Smooth muscle cell (in vitro differentiated cells): ENCODE data around the gene TMEM205. TPM values are rescaled to one million over a fixed set of nuclear protein-coding genes. Genes with fewer than 3 reads are reported as not detected.

Experiments
- DNase-seq: peaks from one replicate; lab custom pipeline; 2025; ENCODE audit not compliant: unreplicated experiment; lab: John Stamatoyannopoulos, UW
- H2AFZ ChIP-seq: fragments of 200-600 bp; sonication (generic); 2 replicates; pipeline ENCODE4 v1.6.0; 2016; ENCODE audit warnings: antibody characterized with exemption, low read depth, mild to moderate bottlenecking
- H3F3A ChIP-seq: fragments of 200-600 bp; sonication (generic); 2 replicates; pipeline ENCODE4 v1.6.0; 2017; ENCODE audit warnings: antibody characterized with exemption, low read depth
- H3K27ac ChIP-seq: fragments of 200-600 bp; sonication (generic); 2 replicates; pipeline ENCODE4 v1.5.1; 2016; ENCODE audit warnings: low read depth, mild to moderate bottlenecking
- H3K27me3 ChIP-seq: fragments of 200-600 bp; sonication (generic); 2 replicates; pipeline ENCODE4 v1.6.1; 2016; ENCODE audit warnings: low read depth, mild to moderate bottlenecking
- H3K36me3 ChIP-seq: fragments of 200-600 bp; sonication (generic); 2 replicates; pipeline ENCODE4 v1.5.1; 2016; ENCODE audit warnings: low read depth
- H3K4me1 ChIP-seq: fragments of 200-600 bp; sonication (generic); 2 replicates; pipeline ENCODE4 v1.5.1; 2016; ENCODE audit warnings: low read depth
- H3K4me2 ChIP-seq: fragments of 200-600 bp; sonication (generic); 2 replicates; pipeline ENCODE4 v1.6.0; 2016; ENCODE audit warnings: mild to moderate bottlenecking
- H3K4me3 ChIP-seq: fragments of 200-600 bp; sonication (generic); 2 replicates; pipeline ENCODE4 v1.5.1; 2016; ENCODE audit warnings: mild to moderate bottlenecking
- H3K79me2 ChIP-seq: fragments of 200-600 bp; sonication (generic); 2 replicates; pipeline ENCODE4 v1.6.0; 2016; ENCODE audit warnings: low read depth, mild to moderate bottlenecking
- H3K9ac ChIP-seq: fragments of 200-600 bp; sonication (generic); 2 replicates; pipeline ENCODE4 v1.6.0; 2016; ENCODE audit warnings: low read depth
- H3K9me3 ChIP-seq: fragments of 200-600 bp; sonication (generic); replicated peaks from 2 replicates; pipeline ENCODE4 v1.5.1; 2016; ENCODE audit warnings: low read depth
- H4K20me1 ChIP-seq: fragments of 200-600 bp; sonication (generic); 2 replicates; pipeline ENCODE4 v1.6.0; 2016; ENCODE audit warnings: low read depth
- CTCF ChIP-seq: fragments of 200-600 bp; sonication (generic); IDR thresholded peaks from 2 replicates; pipeline ENCODE4 v1.5.1; 2017; ENCODE audit warnings: borderline replicate concordance, mild to moderate bottlenecking, antibody characterized with exemption; ENCODE audit not compliant: insufficient read depth, poor library complexity, severe bottlenecking
- WGBS: methylation state at CpG from one replicate; pipeline ENCODE4 v1.1.7; 2016; ENCODE audit warnings: low lambda C conversion rate; 5-methylcytosine and 5-hydroxymethylcytosine counted together
- polyA plus RNA-seq: library from polyadenylated mRNA; unstranded; fragments of >200 nt; fragmentation: Nextera tagmentation; extraction: Ambion mirVana; gene quantifications from 2 replicates; pipeline ENCODE4 v1.2.1, GENCODE V29; 2016
- total RNA-seq: library from RNA; depleted of rRNA; stranded (reverse); fragments of >200 nt; gene quantifications from 2 replicates; pipeline ENCODE4 v1.2.3, GENCODE V29; 2014

Gene TMEM205
- total and polyA plus RNA-seq, 2 experiments from 2014 or later = 118 to 163 TPM

DNA sequence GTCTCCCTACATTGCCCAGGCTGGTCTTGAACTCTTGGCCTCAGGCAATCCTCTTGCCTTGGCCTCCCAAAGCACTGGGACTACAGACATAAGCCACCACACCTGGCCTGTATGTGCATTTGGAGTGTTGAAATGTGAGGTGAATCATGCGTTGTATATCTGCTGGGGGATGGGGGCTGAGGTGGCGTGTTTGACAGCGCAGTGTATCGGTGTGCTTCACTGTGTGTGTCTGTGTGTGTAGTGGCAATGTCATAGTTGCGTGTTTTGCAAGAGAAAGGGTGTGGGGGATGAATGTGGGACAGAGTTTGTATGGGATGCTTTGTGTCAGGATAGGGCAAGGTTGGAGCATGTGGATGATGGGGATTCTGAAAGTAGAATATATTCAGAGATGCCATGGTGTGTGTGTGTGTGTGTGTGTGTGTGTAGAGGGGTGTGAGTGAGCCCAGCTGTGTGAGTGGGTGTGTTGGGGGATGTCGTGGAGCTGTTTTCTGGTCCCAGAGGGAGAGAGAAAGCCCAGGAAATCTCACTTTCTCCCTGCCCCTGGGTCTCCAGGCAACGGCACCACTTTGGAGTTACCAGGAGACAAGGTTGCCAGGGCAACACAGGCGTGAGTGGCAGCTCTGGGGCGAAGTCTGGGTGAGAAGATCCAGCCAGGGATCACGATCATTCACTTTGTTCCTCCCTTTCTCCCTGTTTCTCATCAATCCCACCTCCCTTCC, 27.3 kb upstream of the TMEM205 start:
- H3K36me3 ChIP-seq = no peaks in the 10 kb centered on the region
- H2AFZ ChIP-seq = no peak overlapping the region
- H3K79me2 ChIP-seq = no peaks in the 10 kb centered on the region
- H4K20me1 ChIP-seq = no peaks in the 10 kb centered on the region
- peak overlapping the region; percentile 78 for H3K4me2 ChIP-seq
- H3K9me3 ChIP-seq = no peaks in the 10 kb centered on the region
- WGBS = 61% methylated on average over 10 of the region's 10 CpGs
- no peak overlapping the region for H3K4me3 ChIP-seq
- no peak for DNase-seq
- no peak for TF ChIP-seq CTCF
- H3F3A ChIP-seq = peaks cover 3% of the 10 kb centered on the region
- H3K9ac ChIP-seq = no peak overlapping the region
- H3K27me3 ChIP-seq = no peaks in the 10 kb centered on the region
- no peak overlapping the region for H3K27ac ChIP-seq
- peaks cover 7% of the 10 kb centered on the region for H3K4me1 ChIP-seq

- no peaks in the 10 kb centered on the region for H4K20me1 ChIP-seq
- TF ChIP-seq CTCF = no peak
- H3F3A ChIP-seq = no peaks in the 10 kb centered on the region
- H3K27me3 ChIP-seq = no peaks in the 10 kb centered on the region
- H3K79me2 ChIP-seq = no peaks in the 10 kb centered on the region
- DNase-seq = no peak
- 79% methylated on average over 2 of the region's 2 CpGs for WGBS
- no peak overlapping the region for H3K9ac ChIP-seq
- H3K4me1 ChIP-seq = peaks cover 6% of the 10 kb centered on the region
- no peaks in the 10 kb centered on the region for H3K9me3 ChIP-seq
- H2AFZ ChIP-seq = no peak overlapping the region
- H3K4me3 ChIP-seq = no peak overlapping the region
- no peak overlapping the region for H3K27ac ChIP-seq
- no peaks in the 10 kb centered on the region for H3K36me3 ChIP-seq
- no peak overlapping the region for H3K4me2 ChIP-seq
These were observed 24.7 kb upstream of the TMEM205 start for GRCh38 chr19:11370744-11371143.

GRCh38 chr19:11367528-11367927, 21.5 kb upstream of the TMEM205 start:
- H3K27me3 ChIP-seq = no peaks in the 10 kb centered on the region
- no peaks in the 10 kb centered on the region for H3K9me3 ChIP-seq
- no peak overlapping the region for H3K9ac ChIP-seq
- WGBS = 90% methylated on average over 2 of the region's 2 CpGs
- no peaks in the 10 kb centered on the region for H3K79me2 ChIP-seq
- no peaks in the 10 kb centered on the region for H3K36me3 ChIP-seq
- no peak for TF ChIP-seq CTCF
- H2AFZ ChIP-seq = no peak overlapping the region
- H3K4me2 ChIP-seq = no peak overlapping the region
- H4K20me1 ChIP-seq = peaks cover 8% of the 10 kb centered on the region
- no peak overlapping the region for H3K27ac ChIP-seq
- no peak overlapping the region for H3K4me3 ChIP-seq
- no peaks in the 10 kb centered on the region for H3F3A ChIP-seq
- DNase-seq = no peak
- H3K4me1 ChIP-seq = no peaks in the 10 kb centered on the region

DNA sequence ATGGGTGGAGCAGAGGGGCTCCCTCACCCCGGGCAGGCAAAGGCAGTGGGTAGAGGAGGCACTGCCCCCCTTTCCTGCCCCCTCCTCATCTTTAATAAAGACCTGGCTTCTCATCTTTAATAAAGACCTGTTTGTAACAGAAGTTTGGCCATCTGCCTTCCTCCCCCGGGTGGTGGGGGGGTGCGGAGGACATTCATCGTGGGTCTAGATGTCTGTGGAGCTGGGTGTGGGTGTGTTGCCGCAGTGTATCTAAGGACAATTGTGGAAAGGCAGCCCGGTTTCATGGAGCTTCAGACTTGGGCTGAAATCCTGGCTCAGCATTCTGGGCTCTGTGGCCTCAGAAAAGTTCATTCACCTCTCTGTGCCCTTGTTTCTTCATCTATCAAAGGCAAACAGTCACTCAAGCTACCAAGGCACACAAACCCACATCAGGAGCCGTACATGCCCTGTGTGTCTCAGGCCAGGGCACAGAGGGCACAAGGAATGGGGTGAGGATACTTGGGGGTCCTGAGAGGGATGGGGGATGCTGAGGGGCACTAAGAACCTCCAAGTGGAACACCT, 19.6 kb upstream of the TMEM205 start:
- no peak overlapping the region for H3K27ac ChIP-seq
- H4K20me1 ChIP-seq = peaks cover 23% of the 10 kb centered on the region
- H3K79me2 ChIP-seq = no peaks in the 10 kb centered on the region
- no peaks in the 10 kb centered on the region for H3K27me3 ChIP-seq
- no peak overlapping the region for H2AFZ ChIP-seq
- H3K4me1 ChIP-seq = peaks cover 5% of the 10 kb centered on the region
- no peak overlapping the region for H3K4me3 ChIP-seq
- no peaks in the 10 kb centered on the region for H3F3A ChIP-seq
- H3K9ac ChIP-seq = no peak overlapping the region
- TF ChIP-seq CTCF = no peak
- H3K4me2 ChIP-seq = no peak overlapping the region
- no peaks in the 10 kb centered on the region for H3K36me3 ChIP-seq
- no peaks in the 10 kb centered on the region for H3K9me3 ChIP-seq
- WGBS = 94% methylated on average over 7 of the region's 7 CpGs
- no peak for DNase-seq
